A673 (cell line): ENCODE data around the gene CFL1.

Experiments
- EZH2 ChIP-seq: fragments of 200-600 bp; sonication (generic); IDR thresholded peaks from 2 replicates; pipeline ENCODE4 v1.6.1; 2017; ENCODE audit warnings: borderline replicate concordance, low read depth, mild to moderate bottlenecking, mixed read lengths, antibody characterized with exemption, low read length; ENCODE audit not compliant: poor library complexity, severe bottlenecking
- TF ChIP-seq, protein P1 (sequence below): fragments of 300-800, 200-600 bp; sonication (generic); conservative IDR thresholded peaks from 2 replicates; pipeline ENCODE4 v1.5.1; 2017; ENCODE audit warnings: low read depth, mild to moderate bottlenecking, antibody characterized with exemption, low read length, moderate library complexity, mixed read lengths

DNA sequence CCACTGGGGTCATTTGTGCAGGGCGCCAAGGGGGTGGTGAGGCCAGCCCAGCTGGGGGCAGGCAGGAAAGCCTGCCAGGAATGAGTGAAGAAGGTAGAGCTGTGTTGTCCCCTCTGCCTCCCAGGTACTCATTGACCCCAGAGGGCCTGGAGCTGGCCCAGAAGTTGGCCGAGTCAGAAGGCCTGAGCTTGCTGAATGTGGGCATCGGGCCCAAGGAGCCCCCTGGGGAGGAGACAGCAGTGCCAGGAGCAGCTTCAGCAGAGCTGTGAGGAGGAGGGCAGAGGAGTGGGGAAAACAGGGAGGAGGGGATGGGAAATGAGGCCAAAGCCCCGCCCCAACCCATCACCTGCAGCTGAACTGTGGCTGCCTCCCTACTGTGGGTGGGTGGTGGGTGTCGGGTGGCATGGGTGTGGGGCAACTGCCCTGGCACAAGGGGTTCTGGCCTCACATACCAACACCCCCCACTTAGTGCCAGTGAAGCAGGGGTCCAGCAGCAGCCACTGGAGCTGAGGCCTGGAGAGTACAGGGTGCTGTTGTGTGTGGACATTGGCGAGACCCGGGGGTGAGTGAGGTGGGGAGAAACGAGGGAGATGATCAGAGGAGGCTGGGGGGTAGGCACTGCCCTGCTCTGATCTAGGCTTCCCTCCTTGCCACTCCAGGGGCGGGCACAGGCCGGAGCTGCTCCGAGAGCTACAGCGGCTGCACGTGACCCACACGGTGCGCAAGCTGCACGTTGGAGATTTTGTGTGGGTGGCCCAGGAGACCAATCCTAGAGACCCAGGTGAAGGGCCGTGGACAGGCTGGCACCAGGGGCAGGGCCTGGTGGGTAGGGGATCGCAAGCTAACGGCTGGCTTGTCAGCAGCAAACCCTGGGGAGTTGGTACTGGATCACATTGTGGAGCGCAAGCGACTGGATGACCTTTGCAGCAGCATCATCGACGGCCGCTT is 5.2 kb upstream of the CFL1 start:
- TF ChIP-seq, protein P1, sequence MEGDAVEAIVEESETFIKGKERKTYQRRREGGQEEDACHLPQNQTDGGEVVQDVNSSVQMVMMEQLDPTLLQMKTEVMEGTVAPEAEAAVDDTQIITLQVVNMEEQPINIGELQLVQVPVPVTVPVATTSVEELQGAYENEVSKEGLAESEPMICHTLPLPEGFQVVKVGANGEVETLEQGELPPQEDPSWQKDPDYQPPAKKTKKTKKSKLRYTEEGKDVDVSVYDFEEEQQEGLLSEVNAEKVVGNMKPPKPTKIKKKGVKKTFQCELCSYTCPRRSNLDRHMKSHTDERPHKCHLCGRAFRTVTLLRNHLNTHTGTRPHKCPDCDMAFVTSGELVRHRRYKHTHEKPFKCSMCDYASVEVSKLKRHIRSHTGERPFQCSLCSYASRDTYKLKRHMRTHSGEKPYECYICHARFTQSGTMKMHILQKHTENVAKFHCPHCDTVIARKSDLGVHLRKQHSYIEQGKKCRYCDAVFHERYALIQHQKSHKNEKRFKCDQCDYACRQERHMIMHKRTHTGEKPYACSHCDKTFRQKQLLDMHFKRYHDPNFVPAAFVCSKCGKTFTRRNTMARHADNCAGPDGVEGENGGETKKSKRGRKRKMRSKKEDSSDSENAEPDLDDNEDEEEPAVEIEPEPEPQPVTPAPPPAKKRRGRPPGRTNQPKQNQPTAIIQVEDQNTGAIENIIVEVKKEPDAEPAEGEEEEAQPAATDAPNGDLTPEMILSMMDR, result no peak
- TF ChIP-seq EZH2, result no peak
